Esophagus muscularis mucosa (tissue), 4 donors: ENCODE results near the gene IGFBP7. TPM values are rescaled to one million over a fixed set of nuclear protein-coding genes. Genes with fewer than 3 reads are reported as not detected.

Source experiments
- DNase-seq: peaks from one replicate; pipeline ENCODE4 v3.0.0-alpha.2; 2017; ENCODE audit errors: extremely low spot score
- H3K27ac ChIP-seq, 4 donors: fragments of 200-600 bp; sonication (generic); replicated peaks in 1 of 4; 1 replicate in 3 of 4; 2 replicates in 1 of 4; pipeline ENCODE4 v1.5.1; 2016 to 2019; ENCODE audit warnings: mild to moderate bottlenecking in 1 of 4
- H3K27me3 ChIP-seq, 4 donors: fragments of 200-600 bp; sonication (generic); one replicate each; pipeline versions ENCODE4 v1.5.1 to v1.6.0; 2016 to 2019
- H3K36me3 ChIP-seq, 4 donors: fragments of 200-600 bp; sonication (generic); one replicate each; pipeline ENCODE4 v1.5.1; 2016 to 2019
- H3K4me1 ChIP-seq, 4 donors: fragments of 200-600 bp; sonication (generic); one replicate each; pipeline ENCODE4 v1.5.1; 2016 to 2019
- H3K4me3 ChIP-seq, 4 donors: fragments of 200-600 bp; sonication (generic); 1 replicate in 2 of 4; 2 replicates in 2 of 4; pipeline ENCODE4 v1.5.1; 2016 to 2019; ENCODE audit warnings: mild to moderate bottlenecking in 4 of 4, moderate library complexity in 1 of 4
- H3K9me3 ChIP-seq, 4 donors: fragments of 200-600 bp; sonication (generic); 1 replicate in 3 of 4; 2 replicates in 1 of 4; pipeline ENCODE4 v1.5.1; 2016 to 2019
- CTCF ChIP-seq, 3 experiments: fragments of 200-600 bp in 2 of 3; fragments of 450-650 bp in 1 of 3; sonication (generic) in 2 of 3; IDR thresholded peaks; one replicate each; pipeline ENCODE4 v1.5.1; 2017 to 2019; ENCODE audit warnings: antibody characterized with exemption in 3 of 3, mild to moderate bottlenecking in 2 of 3, moderate library complexity in 1 of 3
- EP300 ChIP-seq: sonication (generic); formaldehyde crosslinking; IDR thresholded peaks from one replicate; pipeline ENCODE4 v1.6.1; 2017; ENCODE audit warnings: antibody characterized with exemption
- POLR2A ChIP-seq: fragments of 450-650 bp; IDR thresholded peaks from one replicate; pipeline ENCODE4 v1.6.1; 2017; ENCODE audit warnings: antibody characterized with exemption, moderate library complexity, mild to moderate bottlenecking, low read depth
- POLR2AphosphoS5 ChIP-seq, 2 donors: sonication (generic); formaldehyde crosslinking; IDR thresholded peaks; one replicate each; pipeline ENCODE4 v1.6.1; 2017; ENCODE audit warnings: antibody characterized with exemption in 2 of 2
- WGBS: methylation state at CpG from one replicate; pipeline ENCODE4 v1.1.5; 2018; 5-methylcytosine and 5-hydroxymethylcytosine counted together
- intact Hi-C: fragments of 100-400 bp; cut with DNase I; formaldehyde crosslinking; loops from one replicate; pipeline ENCODE4 v1.15.1; 2023
- total RNA-seq, 4 donors: library from RNA; depleted of rRNA; stranded (reverse); fragments of >200 nt; gene quantifications; one replicate each; pipeline versions ENCODE4 v1.1.0 to v1.2.1, GENCODE V29; 2016

Gene IGFBP7
- total RNA-seq, 4 donors from 2014 or later: 712 to 1,070 (median 762) TPM

DNA sequence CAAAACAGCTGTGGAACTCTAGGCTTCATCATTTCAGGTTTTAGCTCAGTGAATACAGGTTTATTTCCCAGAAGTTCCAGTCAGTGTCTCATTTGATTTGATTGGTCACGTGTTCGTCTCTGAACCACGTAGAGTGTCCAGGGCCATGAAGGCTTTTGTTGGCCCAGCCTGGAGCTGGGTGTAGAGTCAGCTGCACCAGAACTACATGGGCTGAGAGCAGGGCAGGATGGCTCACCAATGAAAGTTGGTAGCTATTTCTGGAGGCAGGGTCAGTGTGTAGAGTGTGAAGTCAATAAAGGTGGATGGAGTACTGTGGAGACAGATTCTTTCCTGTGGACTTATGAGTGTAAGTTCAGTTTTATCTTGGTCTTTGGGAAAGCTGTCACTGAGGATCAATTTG, 43.0 kb upstream of the IGFBP7 start:
- H3K27me3 ChIP-seq: no peaks in the 10 kb centered on the region
- TF ChIP-seq POLR2A (no peak), EP300 (no peak), CTCF (IDR thresholded peaks at IDR 0.05) (no peak), POLR2AphosphoS5 (IDR thresholded peaks at IDR 0.05) (no peak)
- intact Hi-C loops: no loop called here
- H3K4me1 ChIP-seq: no peaks in the 10 kb centered on the region
- no peak overlapping the region for H3K27ac ChIP-seq
- 100% methylated on average over 3 of the region's 3 CpGs for WGBS
- no peaks in the 10 kb centered on the region for H3K36me3 ChIP-seq
- H3K4me3 ChIP-seq: no peak overlapping the region
- no peaks in the 10 kb centered on the region for H3K9me3 ChIP-seq
- DNase-seq: peak; percentile 57

GRCh38 chr4:57151481-57151880, 41.3 kb upstream of the IGFBP7 start:
- WGBS: 74% methylated on average over 8 of the region's 8 CpGs
- no peaks in the 10 kb centered on the region for H3K4me1 ChIP-seq
- intact Hi-C loops: no loop called here

DNA sequence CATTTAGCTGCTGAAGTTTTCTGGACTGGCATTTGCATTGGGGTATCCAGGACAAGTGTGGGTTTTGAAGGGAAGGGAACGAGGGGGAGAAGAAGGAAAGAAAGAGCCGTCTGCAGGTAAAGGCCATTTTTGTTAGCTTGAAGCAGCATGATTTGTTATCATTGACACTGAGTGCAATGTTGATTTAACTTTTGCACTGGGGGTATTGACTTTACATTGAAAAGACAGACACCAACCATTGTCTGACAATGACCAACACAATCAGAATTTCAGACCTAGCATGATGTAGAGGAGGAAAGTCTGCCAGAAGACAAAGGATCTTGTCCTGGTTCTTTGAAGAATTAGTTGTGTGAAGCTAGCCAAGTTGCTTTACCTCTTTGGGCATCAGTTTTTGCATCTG, 39.6 kb upstream of the IGFBP7 start:
- H3K27me3 ChIP-seq: no peaks in the 10 kb centered on the region
- no peak for DNase-seq
- intact Hi-C loops: no loop called here
- no peaks in the 10 kb centered on the region for H3K36me3 ChIP-seq
- no peak overlapping the region for H3K27ac ChIP-seq
- WGBS: 83% methylated on average over 2 of the region's 2 CpGs
- no peak for TF ChIP-seq CTCF (IDR thresholded peaks at IDR 0.05)
- TF ChIP-seq EP300: no peak
- TF ChIP-seq POLR2AphosphoS5 (IDR thresholded peaks at IDR 0.05): no peak
- no peak for TF ChIP-seq POLR2A
- H3K4me3 ChIP-seq: no peak overlapping the region
- no peaks in the 10 kb centered on the region for H3K4me1 ChIP-seq
- no peaks in the 10 kb centered on the region for H3K9me3 ChIP-seq

More at GRCh38 chr4:57151481-57151880, 41.3 kb upstream of the IGFBP7 start:
- Histone ChIP-seq H3K36me3 (no peaks in the 10 kb centered on the region), H3K4me3 (no peak overlapping the region), H3K27ac (no peak overlapping the region), H3K27me3 (no peaks in the 10 kb centered on the region), H3K9me3 (no peaks in the 10 kb centered on the region)
- TF ChIP-seq POLR2A: no peak
- no peak for TF ChIP-seq POLR2AphosphoS5 (IDR thresholded peaks at IDR 0.05)
- no peak for TF ChIP-seq CTCF (IDR thresholded peaks at IDR 0.05)
- no peak for TF ChIP-seq EP300
- DNase-seq: no peak

GRCh38 chr4:57148831-57149505, 38.8 kb upstream of the IGFBP7 start:
- H3K36me3 ChIP-seq: no peaks in the 10 kb centered on the region
- DNase-seq: no peak
- H3K27me3 ChIP-seq: no peaks in the 10 kb centered on the region
- H3K27ac ChIP-seq: no peak overlapping the region
- intact Hi-C loops: no loop called here
- TF ChIP-seq CTCF (IDR thresholded peaks at IDR 0.05): no peak
- H3K4me1 ChIP-seq: no peaks in the 10 kb centered on the region
- no peaks in the 10 kb centered on the region for H3K9me3 ChIP-seq
- H3K4me3 ChIP-seq: no peak overlapping the region
- 88% methylated on average over 1 of the region's 1 CpG for WGBS

- DNase-seq: no peak
- intact Hi-C loops: no loop called here
- H3K4me3 ChIP-seq: no peak overlapping the region
- TF ChIP-seq POLR2A (no peak), EP300 (no peak), POLR2AphosphoS5 (IDR thresholded peaks at IDR 0.05) (no peak), CTCF (IDR thresholded peaks at IDR 0.05) (no peak)
- H3K9me3 ChIP-seq: no peaks in the 10 kb centered on the region
- H3K27ac ChIP-seq: no peak overlapping the region
- no peaks in the 10 kb centered on the region for H3K27me3 ChIP-seq
- 100% methylated on average over 1 of the region's 1 CpG for WGBS
- H3K4me1 ChIP-seq: no peaks in the 10 kb centered on the region
- no peaks in the 10 kb centered on the region for H3K36me3 ChIP-seq
These were observed 38.0 kb upstream of the IGFBP7 start for GRCh38 chr4:57148177-57148576.
